Stomach smooth muscle (tissue), 2 donors: ENCODE results near the gene FMN2.

Experiments used
- H3K27ac ChIP-seq: one replicate; pipeline ENCODE4 v1.7.0; 2013; ENCODE audit warnings: mild to moderate bottlenecking, low read length, inconsistent platforms
- H3K27me3 ChIP-seq, 2 donors: one replicate each; pipeline ENCODE4 v1.7.0; 2013; ENCODE audit warnings: low read length in 2 of 2; ENCODE audit not compliant: insufficient read depth in 2 of 2, control insufficient read depth in 1 of 2
- H3K36me3 ChIP-seq, 2 donors: one replicate each; pipeline ENCODE4 v1.7.0; 2013; ENCODE audit warnings: low read length in 2 of 2; ENCODE audit not compliant: control insufficient read depth in 2 of 2, insufficient read depth in 2 of 2
- H3K4me1 ChIP-seq: one replicate; pipeline ENCODE4 v1.7.0; 2013; ENCODE audit warnings: low read length; ENCODE audit not compliant: control insufficient read depth, insufficient read depth
- H3K4me3 ChIP-seq, 2 donors: one replicate each; pipeline ENCODE4 v1.7.0; 2013; ENCODE audit warnings: low read length in 2 of 2
- H3K9ac ChIP-seq, 2 donors: one replicate each; pipeline ENCODE4 v1.7.0; 2013; ENCODE audit warnings: low read length in 2 of 2, mild to moderate bottlenecking in 1 of 2
- H3K9me3 ChIP-seq, 2 donors: one replicate each; pipeline ENCODE4 v1.7.0; 2013; ENCODE audit warnings: low read length in 2 of 2; ENCODE audit not compliant: control insufficient read depth in 2 of 2
- donor health status: healthy.
- donor health status: Pancreatic carcinoma.

FMN2 gene

GRCh38 chr1:240098534-240098933, 6.9 kb downstream of the FMN2 start:
- Histone ChIP-seq H3K27me3 (peaks cover 0 to 3% of the 10 kb centered on the region in 2 donors), H3K4me1 (peaks cover 3% of the 10 kb centered on the region)

GRCh38 chr1:240099329-240099728, 7.6 kb downstream of the FMN2 start:
- Histone ChIP-seq H3K9me3 (no peaks in the 10 kb centered on the region), H3K9ac (no peak overlapping the region), H3K27me3 (no peaks in the 10 kb centered on the region), H3K4me3 (no peak overlapping the region), H3K4me1 (no peaks in the 10 kb centered on the region), H3K27ac (no peak overlapping the region), H3K36me3 (no peaks in the 10 kb centered on the region)

More at GRCh38 chr1:240098534-240098933, 6.9 kb downstream of the FMN2 start:
- H3K27ac ChIP-seq, result no peak overlapping the region
- no peak overlapping the region for H3K9ac ChIP-seq
- H3K9me3 ChIP-seq, result no peaks in the 10 kb centered on the region
- H3K4me3 ChIP-seq, result no peak overlapping the region
- H3K36me3 ChIP-seq, result no peaks in the 10 kb centered on the region

GRCh38 chr1:240099748-240100147, 8.1 kb downstream of the FMN2 start:
- H3K36me3 ChIP-seq, result no peaks in the 10 kb centered on the region
- no peak overlapping the region for H3K27ac ChIP-seq
- H3K4me3 ChIP-seq, result no peak overlapping the region
- no peaks in the 10 kb centered on the region for H3K9me3 ChIP-seq
- no peaks in the 10 kb centered on the region for H3K4me1 ChIP-seq
- H3K9ac ChIP-seq, result no peak overlapping the region
- no peaks in the 10 kb centered on the region for H3K27me3 ChIP-seq

- Histone ChIP-seq H3K4me3 (no peak overlapping the region), H3K9ac (no peak overlapping the region), H3K4me1 (no peaks in the 10 kb centered on the region), H3K36me3 (no peaks in the 10 kb centered on the region), H3K9me3 (no peaks in the 10 kb centered on the region), H3K27me3 (no peaks in the 10 kb centered on the region), H3K27ac (no peak overlapping the region)
These were observed 8.8 kb downstream of the FMN2 start for GRCh38 chr1:240100371-240100934.

GRCh38 chr1:240101306-240101705, 9.6 kb downstream of the FMN2 start:
- H3K4me3 ChIP-seq, result no peak overlapping the region
- H3K9ac ChIP-seq, result no peak overlapping the region

GRCh38 chr1:240101737-240102136, 10.1 kb downstream of the FMN2 start:
- Histone ChIP-seq H3K4me3 (no peak overlapping the region), H3K27me3 (no peaks in the 10 kb centered on the region), H3K4me1 (no peaks in the 10 kb centered on the region), H3K36me3 (no peaks in the 10 kb centered on the region), H3K9ac (no peak overlapping the region), H3K9me3 (no peaks in the 10 kb centered on the region), H3K27ac (no peak overlapping the region)

More at GRCh38 chr1:240101306-240101705, 9.6 kb downstream of the FMN2 start:
- no peaks in the 10 kb centered on the region for H3K27me3 ChIP-seq
- no peaks in the 10 kb centered on the region for H3K4me1 ChIP-seq
- H3K36me3 ChIP-seq, result no peaks in the 10 kb centered on the region
- H3K9me3 ChIP-seq, result no peaks in the 10 kb centered on the region
- H3K27ac ChIP-seq, result no peak overlapping the region

- H3K36me3 ChIP-seq, result no peaks in the 10 kb centered on the region
- H3K9ac ChIP-seq, result no peak overlapping the region
- H3K9me3 ChIP-seq, result no peaks in the 10 kb centered on the region
- H3K27ac ChIP-seq, result no peak overlapping the region
- H3K27me3 ChIP-seq, result no peaks in the 10 kb centered on the region
- H3K4me3 ChIP-seq, result no peak overlapping the region
- no peaks in the 10 kb centered on the region for H3K4me1 ChIP-seq
These were observed 13.0 kb downstream of the FMN2 start for GRCh38 chr1:240104672-240105071.

- no peaks in the 10 kb centered on the region for H3K4me1 ChIP-seq
- no peak overlapping the region for H3K4me3 ChIP-seq
- no peaks in the 10 kb centered on the region for H3K27me3 ChIP-seq
- H3K36me3 ChIP-seq, result no peaks in the 10 kb centered on the region
- no peaks in the 10 kb centered on the region for H3K9me3 ChIP-seq
- H3K27ac ChIP-seq, result no peak overlapping the region
- no peak overlapping the region for H3K9ac ChIP-seq
These were observed 15.5 kb downstream of the FMN2 start for GRCh38 chr1:240107058-240107684.

- Histone ChIP-seq H3K4me3 (no peak overlapping the region), H3K9me3 (no peaks in the 10 kb centered on the region), H3K9ac (no peak overlapping the region), H3K27me3 (no peaks in the 10 kb centered on the region), H3K4me1 (no peaks in the 10 kb centered on the region), H3K27ac (no peak overlapping the region), H3K36me3 (no peaks in the 10 kb centered on the region)
These were observed 17.4 kb downstream of the FMN2 start for GRCh38 chr1:240109130-240109529.

GRCh38 chr1:240109920-240110636, 18.4 kb downstream of the FMN2 start:
- no peaks in the 10 kb centered on the region for H3K27me3 ChIP-seq
- no peaks in the 10 kb centered on the region for H3K4me1 ChIP-seq

GRCh38 chr1:240111558-240111957, 19.9 kb downstream of the FMN2 start:
- H3K36me3 ChIP-seq, result no peaks in the 10 kb centered on the region
- H3K4me3 ChIP-seq, result no peak overlapping the region
- no peak overlapping the region for H3K9ac ChIP-seq
- H3K4me1 ChIP-seq, result no peaks in the 10 kb centered on the region
- H3K9me3 ChIP-seq, result no peaks in the 10 kb centered on the region
- H3K27ac ChIP-seq, result no peak overlapping the region
- H3K27me3 ChIP-seq, result no peaks in the 10 kb centered on the region

More at GRCh38 chr1:240109920-240110636, 18.4 kb downstream of the FMN2 start:
- Histone ChIP-seq H3K27ac (no peak overlapping the region), H3K9ac (no peak overlapping the region), H3K36me3 (no peaks in the 10 kb centered on the region), H3K4me3 (no peak overlapping the region), H3K9me3 (no peaks in the 10 kb centered on the region)
